Fibroblast of lung (primary cell): ENCODE measurements around the gene BCL11A.

Source experiments
- EZH2 ChIP-seq: IDR thresholded peaks from 2 replicates; pipeline ENCODE4 v1.5.1; 2012; ENCODE audit warnings: low read length, control low read depth, mild to moderate bottlenecking; ENCODE audit errors: missing control alignments
- TF ChIP-seq, protein P1 (sequence below), 2 donors: IDR thresholded peaks in 1 of 2; conservative IDR thresholded peaks in 1 of 2; 1 replicate in 1 of 2; 2 replicates in 1 of 2; pipeline ENCODE4 v1.5.1; 2011 to 2012; ENCODE audit warnings: low read length in 2 of 2, control low read depth in 1 of 2, inconsistent platforms in 1 of 2, low read depth in 1 of 2, mild to moderate bottlenecking in 1 of 2

DNA sequence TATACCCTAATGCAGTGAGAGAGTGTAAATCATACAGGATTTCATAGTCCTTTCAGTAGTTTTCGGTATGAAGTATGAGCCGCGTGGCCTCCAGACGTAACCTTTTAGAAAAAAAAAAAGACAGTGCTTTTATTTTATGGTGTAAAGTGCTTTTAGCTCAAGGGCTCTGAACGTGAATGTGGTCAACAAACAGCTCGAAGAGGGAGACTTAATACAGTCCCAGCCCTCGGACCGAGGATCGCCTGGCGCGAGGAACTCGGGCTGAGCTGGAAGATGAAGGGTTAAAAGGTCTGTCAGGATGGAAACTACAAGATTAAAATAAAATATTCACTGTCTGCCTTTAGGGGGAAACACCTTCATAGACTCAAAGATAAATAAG, 4.0 kb upstream of the BCL11A start:
- TF ChIP-seq EZH2: no peak
- TF ChIP-seq, protein P1, sequence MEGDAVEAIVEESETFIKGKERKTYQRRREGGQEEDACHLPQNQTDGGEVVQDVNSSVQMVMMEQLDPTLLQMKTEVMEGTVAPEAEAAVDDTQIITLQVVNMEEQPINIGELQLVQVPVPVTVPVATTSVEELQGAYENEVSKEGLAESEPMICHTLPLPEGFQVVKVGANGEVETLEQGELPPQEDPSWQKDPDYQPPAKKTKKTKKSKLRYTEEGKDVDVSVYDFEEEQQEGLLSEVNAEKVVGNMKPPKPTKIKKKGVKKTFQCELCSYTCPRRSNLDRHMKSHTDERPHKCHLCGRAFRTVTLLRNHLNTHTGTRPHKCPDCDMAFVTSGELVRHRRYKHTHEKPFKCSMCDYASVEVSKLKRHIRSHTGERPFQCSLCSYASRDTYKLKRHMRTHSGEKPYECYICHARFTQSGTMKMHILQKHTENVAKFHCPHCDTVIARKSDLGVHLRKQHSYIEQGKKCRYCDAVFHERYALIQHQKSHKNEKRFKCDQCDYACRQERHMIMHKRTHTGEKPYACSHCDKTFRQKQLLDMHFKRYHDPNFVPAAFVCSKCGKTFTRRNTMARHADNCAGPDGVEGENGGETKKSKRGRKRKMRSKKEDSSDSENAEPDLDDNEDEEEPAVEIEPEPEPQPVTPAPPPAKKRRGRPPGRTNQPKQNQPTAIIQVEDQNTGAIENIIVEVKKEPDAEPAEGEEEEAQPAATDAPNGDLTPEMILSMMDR (conservative IDR thresholded peaks at IDR 0.05 in 1 of 2, IDR thresholded peaks at IDR 0.05 in 1 of 2; ENCODE audit: low read depth in 1 of 2, low read length in 2 of 2): no peak
